HK-2 (cell line): ENCODE results near the gene CENPV.
A peak's percentile ranks its signal among the peaks of the same experiment; 100 is the strongest.
"Not testable (repeated sequence)": the region's sequence is repeated elsewhere in the genome, so short reads cannot be mapped to it uniquely, and the experiment has no call there.

ENCODE experiments used
- DNase-seq: peaks from one replicate; pipeline ENCODE4 v3.0.0-alpha.2; 2018; ENCODE audit not compliant: unreplicated experiment

CENPV gene

GRCh38 chr17:16313139-16314090, 39.9 kb downstream of the CENPV start:
- DNase-seq: peak; percentile 8

GRCh38 chr17:16312061-16312460, 41.2 kb downstream of the CENPV start:
- DNase-seq: not testable (repeated sequence)

GRCh38 chr17:16306211-16306610, 47.1 kb downstream of the CENPV start:
- DNase-seq: no peak

- DNase-seq: no peak
These were observed 48.4 kb downstream of the CENPV start for GRCh38 chr17:16304830-16305229.

- no peak for DNase-seq
These were observed 50.4 kb downstream of the CENPV start for GRCh38 chr17:16302856-16303255.

- DNase-seq: no peak
These were observed 51.1 kb downstream of the CENPV start for GRCh38 chr17:16301963-16302855.

- DNase-seq: no peak
These were observed 52.7 kb downstream of the CENPV start for GRCh38 chr17:16300554-16300953.

GRCh38 chr17:16298140-16298662, 55.1 kb downstream of the CENPV start:
- DNase-seq: no peak

- DNase-seq: no peak
These were observed 55.7 kb downstream of the CENPV start for GRCh38 chr17:16297367-16298139.

- not testable (repeated sequence) for DNase-seq
These were observed 57.2 kb downstream of the CENPV start for GRCh38 chr17:16296072-16296471.

- no peak for DNase-seq
These were observed 58.7 kb downstream of the CENPV start for GRCh38 chr17:16294560-16294959.

- DNase-seq: no peak
These were observed 59.3 kb downstream of the CENPV start for GRCh38 chr17:16293931-16294330.
